ENCODE results near the gene PON3. TPM values are rescaled to one million over a fixed set of nuclear protein-coding genes. Genes with fewer than 3 reads are reported as not detected.

Gene PON3
- total and polyA plus RNA-seq, 2 of the 13 experiments (the other 11 are each of a cell fraction or from before 2014, with no cell fraction given): 23.6 to 37.8 TPM

DNA sequence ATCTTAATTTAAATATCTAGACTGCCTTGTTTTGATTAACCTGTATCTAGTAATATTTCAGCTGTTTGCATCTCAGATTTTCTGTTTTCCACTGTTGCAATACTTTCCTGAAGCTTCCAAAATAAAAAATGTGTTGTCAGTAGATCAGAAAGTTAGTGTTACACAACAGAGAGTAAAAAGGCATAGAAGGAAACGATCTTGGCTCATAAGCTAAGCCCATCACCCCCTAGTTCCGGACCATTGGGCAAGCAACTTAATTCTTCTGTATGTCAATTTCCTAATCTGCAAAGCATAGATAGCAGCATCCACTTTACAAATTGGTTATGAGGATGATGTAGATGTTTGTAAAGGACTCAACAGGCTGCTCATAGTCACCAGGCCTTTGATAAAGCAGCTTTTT lies 4.4 kb downstream of the PON3 start (continued):
- TF ChIP-seq TOE1 (CRISPR knock-in tag; IDR thresholded peaks at IDR 0.05): no peak
- no peak for TF ChIP-seq IRF2 (CRISPR knock-in tag; IDR thresholded peaks at IDR 0.05)
- TF ChIP-seq, protein P1, sequence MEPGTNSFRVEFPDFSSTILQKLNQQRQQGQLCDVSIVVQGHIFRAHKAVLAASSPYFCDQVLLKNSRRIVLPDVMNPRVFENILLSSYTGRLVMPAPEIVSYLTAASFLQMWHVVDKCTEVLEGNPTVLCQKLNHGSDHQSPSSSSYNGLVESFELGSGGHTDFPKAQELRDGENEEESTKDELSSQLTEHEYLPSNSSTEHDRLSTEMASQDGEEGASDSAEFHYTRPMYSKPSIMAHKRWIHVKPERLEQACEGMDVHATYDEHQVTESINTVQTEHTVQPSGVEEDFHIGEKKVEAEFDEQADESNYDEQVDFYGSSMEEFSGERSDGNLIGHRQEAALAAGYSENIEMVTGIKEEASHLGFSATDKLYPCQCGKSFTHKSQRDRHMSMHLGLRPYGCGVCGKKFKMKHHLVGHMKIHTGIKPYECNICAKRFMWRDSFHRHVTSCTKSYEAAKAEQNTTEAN (CRISPR knock-in tag; conservative IDR thresholded peaks at IDR 0.05): no peak
- no peak for TF ChIP-seq SALL1 (CRISPR knock-in tag; IDR thresholded peaks at IDR 0.05)
- no peak for TF ChIP-seq SMAD3 (CRISPR knock-in tag; IDR thresholded peaks at IDR 0.05)

DNA sequence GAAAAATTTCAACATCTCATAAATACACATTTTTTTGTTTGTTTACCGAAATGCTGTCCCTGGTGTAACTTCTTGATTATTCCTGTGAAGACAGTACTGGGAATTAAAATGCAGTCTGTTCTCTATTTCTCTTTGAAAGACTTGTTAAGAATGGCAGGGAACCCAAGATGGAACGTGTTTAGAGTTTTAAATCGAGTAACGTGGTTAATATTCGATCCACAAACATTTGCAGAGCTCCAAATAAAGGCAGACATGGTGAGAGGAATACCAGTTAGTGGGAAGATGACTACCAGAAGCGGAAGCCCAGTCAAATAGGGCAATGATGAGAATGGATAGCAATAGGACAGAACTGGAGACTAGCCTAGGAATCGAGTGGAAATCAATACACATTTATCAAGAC lies 6.7 kb downstream of the PON3 start:
- CTCF ChIA-PET (ENCODE audit: low intra/inter-chr PET ratio, low total read pairs): no interaction called here
- DNase-seq (ENCODE audit: low spot score) (no peak), FAIRE-seq (no peak), ATAC-seq (no peak)
- POLR2A ChIA-PET: no interaction called here
- Histone ChIP-seq H3K36me3 (replicated peaks in 1 of 2; ENCODE audit: control insufficient read depth in 1 of 2, insufficient read depth in 2 of 2, low read length in 2 of 2) (no peaks in the 10 kb centered on the region; a peak in 1 of 5 replicates), H4K20me1 (ENCODE audit: insufficient read depth, low read length) (no peaks in the 10 kb centered on the region), H3K79me2 (ENCODE audit: insufficient read depth, low read length) (no peaks in the 10 kb centered on the region), H3K9ac (ENCODE audit: insufficient read depth, low read depth, low read length) (no peak overlapping the region), H3K27me3 (ENCODE audit: control insufficient read depth in 1 of 2, insufficient read depth in 2 of 2, low read length in 2 of 2) (no peaks in the 10 kb centered on the region), H3K4me3 (replicated peaks in 1 of 3; ENCODE audit: insufficient read depth in 1 of 3, low read depth in 2 of 3, low read length in 3 of 3) (no peak overlapping the region), H2AFZ (ENCODE audit: low read length) (no peak overlapping the region), H3K9me3 (ENCODE audit: low read length) (no peaks in the 10 kb centered on the region), H3K4me1 (ENCODE audit: insufficient read depth, low read length) (no peaks in the 10 kb centered on the region), H3K27ac (ENCODE audit: extremely low read length, insufficient read depth, low read length) (no peak overlapping the region), H3K4me2 (ENCODE audit: low read depth, low read length) (no peak overlapping the region)
- in situ Hi-C loops (cut with HindIII; ENCODE audit: extremely low pct_ligation_motif_present, low pct_unique_long_range_greater_than_20kb) (no loop called here), intact Hi-C loops (cut with micrococcal nuclease; ENCODE audit: unreplicated experiment) (no loop called here)
- BruUV-seq (replicated peaks): no TSS peak
- WGBS (ENCODE audit: low lambda C conversion rate): 84% methylated on average over 7 of the region's 7 CpGs
- TF ChIP-seq KLF12 (CRISPR knock-in tag; IDR thresholded peaks at IDR 0.05; ENCODE audit: borderline replicate concordance) (no peak), ZNF225 (CRISPR knock-in tag; IDR thresholded peaks at IDR 0.05) (no peak), TCF7 (IDR thresholded peaks at IDR 0.05; ENCODE audit: low read depth) (no peak), NCOR1 (IDR thresholded peaks at IDR 0.05; ENCODE audit: borderline replicate concordance, low read length) (no peak), CREM (IDR thresholded peaks at IDR 0.05) (no peak), CREM (CRISPR knock-in tag; IDR thresholded peaks at IDR 0.05) (no peak), ZNF230 (CRISPR knock-in tag; IDR thresholded peaks at IDR 0.05) (no peak)
- TF ChIP-seq, protein P2, sequence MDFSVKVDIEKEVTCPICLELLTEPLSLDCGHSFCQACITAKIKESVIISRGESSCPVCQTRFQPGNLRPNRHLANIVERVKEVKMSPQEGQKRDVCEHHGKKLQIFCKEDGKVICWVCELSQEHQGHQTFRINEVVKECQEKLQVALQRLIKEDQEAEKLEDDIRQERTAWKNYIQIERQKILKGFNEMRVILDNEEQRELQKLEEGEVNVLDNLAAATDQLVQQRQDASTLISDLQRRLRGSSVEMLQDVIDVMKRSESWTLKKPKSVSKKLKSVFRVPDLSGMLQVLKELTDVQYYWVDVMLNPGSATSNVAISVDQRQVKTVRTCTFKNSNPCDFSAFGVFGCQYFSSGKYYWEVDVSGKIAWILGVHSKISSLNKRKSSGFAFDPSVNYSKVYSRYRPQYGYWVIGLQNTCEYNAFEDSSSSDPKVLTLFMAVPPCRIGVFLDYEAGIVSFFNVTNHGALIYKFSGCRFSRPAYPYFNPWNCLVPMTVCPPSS (IDR thresholded peaks at IDR 0.05): no peak
- TF ChIP-seq, protein P3, sequence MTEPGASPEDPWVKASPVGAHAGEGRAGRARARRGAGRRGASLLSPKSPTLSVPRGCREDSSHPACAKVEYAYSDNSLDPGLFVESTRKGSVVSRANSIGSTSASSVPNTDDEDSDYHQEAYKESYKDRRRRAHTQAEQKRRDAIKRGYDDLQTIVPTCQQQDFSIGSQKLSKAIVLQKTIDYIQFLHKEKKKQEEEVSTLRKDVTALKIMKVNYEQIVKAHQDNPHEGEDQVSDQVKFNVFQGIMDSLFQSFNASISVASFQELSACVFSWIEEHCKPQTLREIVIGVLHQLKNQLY (CRISPR knock-in tag; IDR thresholded peaks at IDR 0.05): no peak
- TF ChIP-seq, protein P4, sequence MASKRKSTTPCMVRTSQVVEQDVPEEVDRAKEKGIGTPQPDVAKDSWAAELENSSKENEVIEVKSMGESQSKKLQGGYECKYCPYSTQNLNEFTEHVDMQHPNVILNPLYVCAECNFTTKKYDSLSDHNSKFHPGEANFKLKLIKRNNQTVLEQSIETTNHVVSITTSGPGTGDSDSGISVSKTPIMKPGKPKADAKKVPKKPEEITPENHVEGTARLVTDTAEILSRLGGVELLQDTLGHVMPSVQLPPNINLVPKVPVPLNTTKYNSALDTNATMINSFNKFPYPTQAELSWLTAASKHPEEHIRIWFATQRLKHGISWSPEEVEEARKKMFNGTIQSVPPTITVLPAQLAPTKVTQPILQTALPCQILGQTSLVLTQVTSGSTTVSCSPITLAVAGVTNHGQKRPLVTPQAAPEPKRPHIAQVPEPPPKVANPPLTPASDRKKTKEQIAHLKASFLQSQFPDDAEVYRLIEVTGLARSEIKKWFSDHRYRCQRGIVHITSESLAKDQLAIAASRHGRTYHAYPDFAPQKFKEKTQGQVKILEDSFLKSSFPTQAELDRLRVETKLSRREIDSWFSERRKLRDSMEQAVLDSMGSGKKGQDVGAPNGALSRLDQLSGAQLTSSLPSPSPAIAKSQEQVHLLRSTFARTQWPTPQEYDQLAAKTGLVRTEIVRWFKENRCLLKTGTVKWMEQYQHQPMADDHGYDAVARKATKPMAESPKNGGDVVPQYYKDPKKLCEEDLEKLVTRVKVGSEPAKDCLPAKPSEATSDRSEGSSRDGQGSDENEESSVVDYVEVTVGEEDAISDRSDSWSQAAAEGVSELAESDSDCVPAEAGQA (IDR thresholded peaks at IDR 0.05; ENCODE audit: low read depth): no peak
- TF ChIP-seq, protein P4 (CRISPR knock-in tag; IDR thresholded peaks at IDR 0.05; ENCODE audit: borderline replicate concordance): no peak

Data from HepG2 (cell line).